Endothelial cell (in vitro differentiated cells): ENCODE results near the gene CDK6. TPM values are rescaled to one million over a fixed set of nuclear protein-coding genes. Genes with fewer than 3 reads are reported as not detected.

Experiments used
- DNase-seq: peaks from one replicate; pipeline ENCODE4 v3.0.0; 2021; ENCODE audit warnings: low spot score
- H3K27ac Mint-ChIP-seq: one replicate; pipeline ENCODE4 v1.8.0; 2021; ENCODE audit warnings: mixed read lengths, inconsistent platforms; ENCODE audit not compliant: unreplicated experiment
- H3K27me3 Mint-ChIP-seq: one replicate; pipeline ENCODE4 v1.8.0; 2021; ENCODE audit warnings: mild to moderate bottlenecking, moderate library complexity, mixed read lengths, inconsistent platforms; ENCODE audit not compliant: unreplicated experiment
- H3K36me3 Mint-ChIP-seq: one replicate; pipeline ENCODE4 v1.8.0; 2021; ENCODE audit warnings: mild to moderate bottlenecking, low read depth, mixed read lengths, inconsistent platforms; ENCODE audit not compliant: unreplicated experiment
- H3K4me1 Mint-ChIP-seq: one replicate; pipeline ENCODE4 v1.8.0; 2021; ENCODE audit warnings: mild to moderate bottlenecking, mixed read lengths, inconsistent platforms; ENCODE audit not compliant: unreplicated experiment
- H3K4me3 Mint-ChIP-seq: one replicate; pipeline ENCODE4 v1.8.0; 2021; ENCODE audit warnings: mild to moderate bottlenecking, mixed read lengths, inconsistent platforms; ENCODE audit not compliant: unreplicated experiment
- H3K9me3 Mint-ChIP-seq: one replicate; pipeline ENCODE4 v1.8.0; 2021; ENCODE audit warnings: mixed read lengths, inconsistent platforms; ENCODE audit not compliant: unreplicated experiment
- CTCF ChIP-seq: fragments of 200-600 bp; sonication (generic); IDR thresholded peaks from one replicate; pipeline ENCODE4 v1.5.0; 2021; ENCODE audit warnings: antibody characterized with exemption; ENCODE audit not compliant: unreplicated experiment
- total RNA-seq: library from RNA; stranded (reverse); fragmentation: NEBNext Ultra II Directional; extraction: Animal tissue kit (Norgen Biotek cat#: 25700); gene quantifications from one replicate; pipeline ENCODE4 v1.2.1, GENCODE V29; 2021; ENCODE audit not compliant: unreplicated experiment

The CDK6 gene
- total RNA-seq, 1 donor from 2014 or later: 32.6 TPM

GRCh38 chr7:92685136-92686042, 151.0 kb downstream of the CDK6 start:
- H3K27ac Mint-ChIP-seq: peak overlapping the region; percentile 2

GRCh38 chr7:92684274-92684673, 152.1 kb downstream of the CDK6 start:
- Mint-ChIP-seq H3K9me3 (no peaks in the 10 kb centered on the region), H3K4me1 (peaks cover 17% of the 10 kb centered on the region), H3K27me3 (peaks cover 6% of the 10 kb centered on the region), H3K4me3 (no peak overlapping the region), H3K27ac (no peak overlapping the region), H3K36me3 (no peaks in the 10 kb centered on the region)
- no peak for TF ChIP-seq CTCF
- no peak for DNase-seq

More at GRCh38 chr7:92685136-92686042, 151.0 kb downstream of the CDK6 start:
- DNase-seq: no peak
- no peak for TF ChIP-seq CTCF
- Mint-ChIP-seq H3K9me3 (no peaks in the 10 kb centered on the region), H3K36me3 (peaks cover 3% of the 10 kb centered on the region), H3K4me1 (peaks cover 17% of the 10 kb centered on the region), H3K4me3 (no peak overlapping the region), H3K27me3 (peaks cover 6% of the 10 kb centered on the region)

- Mint-ChIP-seq H3K9me3 (no peaks in the 10 kb centered on the region), H3K27me3 (peaks cover 6% of the 10 kb centered on the region), H3K36me3 (no peaks in the 10 kb centered on the region), H3K27ac (no peak overlapping the region), H3K4me3 (no peak overlapping the region), H3K4me1 (peaks cover 17% of the 10 kb centered on the region)
- no peak for DNase-seq
- TF ChIP-seq CTCF: no peak
Measured at GRCh38 chr7:92682903-92683539, 153.4 kb downstream of the CDK6 start.

GRCh38 chr7:92682330-92682729, 154.0 kb downstream of the CDK6 start:
- Mint-ChIP-seq H3K27me3 (peaks cover 6% of the 10 kb centered on the region), H3K4me1 (peaks cover 17% of the 10 kb centered on the region), H3K4me3 (no peak overlapping the region), H3K36me3 (no peaks in the 10 kb centered on the region), H3K9me3 (no peaks in the 10 kb centered on the region), H3K27ac (no peak overlapping the region)
- no peak for TF ChIP-seq CTCF
- DNase-seq: no peak

GRCh38 chr7:92681633-92682032, 154.7 kb downstream of the CDK6 start:
- H3K4me3 Mint-ChIP-seq: no peak overlapping the region
- H3K27me3 Mint-ChIP-seq: peaks cover 6% of the 10 kb centered on the region
- no peak for DNase-seq
- H3K27ac Mint-ChIP-seq: peak overlapping the region; percentile 4
- H3K36me3 Mint-ChIP-seq: no peaks in the 10 kb centered on the region
- H3K4me1 Mint-ChIP-seq: peaks cover 17% of the 10 kb centered on the region
- TF ChIP-seq CTCF: no peak
- no peaks in the 10 kb centered on the region for H3K9me3 Mint-ChIP-seq
